ENCODE results near the gene ERFE.

DNA sequence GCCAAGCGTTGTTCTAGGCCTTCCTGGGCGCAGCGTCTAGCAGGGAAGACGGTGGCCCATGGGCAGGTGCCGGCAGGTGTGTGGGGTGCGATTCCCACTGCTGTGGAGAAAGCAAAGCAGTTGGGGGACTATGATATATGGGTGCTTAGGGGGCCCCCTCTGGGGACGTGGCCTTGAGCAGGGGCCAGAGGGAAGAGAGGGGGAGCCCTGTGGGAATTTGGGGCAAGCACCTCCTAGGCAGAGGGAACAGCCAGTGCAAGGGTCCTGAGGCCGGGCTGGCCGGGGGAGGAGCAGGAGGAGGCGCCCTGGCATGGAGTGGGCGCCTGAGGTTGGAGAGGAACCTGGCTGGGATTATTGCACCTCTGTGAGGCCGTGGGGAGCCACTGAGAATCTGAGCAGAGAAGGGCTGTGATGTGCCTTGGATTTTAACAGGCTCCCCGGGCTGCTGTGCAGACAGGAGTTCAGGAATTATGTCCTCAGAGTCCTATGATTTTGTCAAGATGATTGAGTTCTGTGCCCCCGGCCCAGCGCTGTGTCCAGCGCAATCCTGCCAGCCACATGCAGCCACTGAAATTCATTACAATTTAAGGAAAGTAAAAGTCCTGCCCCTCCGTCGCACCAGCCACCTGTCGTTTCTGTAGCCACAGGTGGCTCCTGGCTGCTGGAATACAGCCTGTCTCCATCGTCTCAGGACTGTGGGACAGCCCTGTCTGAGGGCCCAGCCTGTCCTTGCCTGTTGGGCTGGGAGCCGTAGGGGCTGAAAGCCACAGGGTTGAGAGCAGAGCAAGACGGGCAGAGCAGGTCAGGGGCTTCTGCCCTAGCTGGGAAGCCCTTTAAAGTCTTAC is 29.4 kb upstream of the ERFE start:
- TF ChIP-seq POLR2AphosphoS5 (IDR thresholded peaks at IDR 0.05; ENCODE audit: low read depth, low read length) (no peak), ZNF589 (CRISPR knock-in tag; conservative IDR thresholded peaks at IDR 0.05) (no peak), JUND (CRISPR knock-in tag; IDR thresholded peaks at IDR 0.05) (no peak), TCF7L2 (IDR thresholded peaks at IDR 0.05; ENCODE audit: low read depth, low read length) (no peak)
- TF ChIP-seq, protein P1, sequence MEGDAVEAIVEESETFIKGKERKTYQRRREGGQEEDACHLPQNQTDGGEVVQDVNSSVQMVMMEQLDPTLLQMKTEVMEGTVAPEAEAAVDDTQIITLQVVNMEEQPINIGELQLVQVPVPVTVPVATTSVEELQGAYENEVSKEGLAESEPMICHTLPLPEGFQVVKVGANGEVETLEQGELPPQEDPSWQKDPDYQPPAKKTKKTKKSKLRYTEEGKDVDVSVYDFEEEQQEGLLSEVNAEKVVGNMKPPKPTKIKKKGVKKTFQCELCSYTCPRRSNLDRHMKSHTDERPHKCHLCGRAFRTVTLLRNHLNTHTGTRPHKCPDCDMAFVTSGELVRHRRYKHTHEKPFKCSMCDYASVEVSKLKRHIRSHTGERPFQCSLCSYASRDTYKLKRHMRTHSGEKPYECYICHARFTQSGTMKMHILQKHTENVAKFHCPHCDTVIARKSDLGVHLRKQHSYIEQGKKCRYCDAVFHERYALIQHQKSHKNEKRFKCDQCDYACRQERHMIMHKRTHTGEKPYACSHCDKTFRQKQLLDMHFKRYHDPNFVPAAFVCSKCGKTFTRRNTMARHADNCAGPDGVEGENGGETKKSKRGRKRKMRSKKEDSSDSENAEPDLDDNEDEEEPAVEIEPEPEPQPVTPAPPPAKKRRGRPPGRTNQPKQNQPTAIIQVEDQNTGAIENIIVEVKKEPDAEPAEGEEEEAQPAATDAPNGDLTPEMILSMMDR (CRISPR knock-in tag; IDR thresholded peaks at IDR 0.05): no peak

Data from HepG2 (cell line).